K562 (cell line): ENCODE results near the gene IRF2BP2.

Source experiments
- GATA2 ChIP-seq: sonication (generic); formaldehyde crosslinking; IDR thresholded peaks from 2 replicates; pipeline ENCODE4 v1.4.0; 2020; ENCODE audit warnings: mild to moderate bottlenecking, missing genetic modification reagents
- GTF2F1 ChIP-seq: IDR thresholded peaks from 2 replicates; pipeline ENCODE4 v1.6.1; 2011; ENCODE audit warnings: low read depth, low read length, improper control_type of control experiment
- KDM2B ChIP-seq: fragments of 250-450 bp; sonication (Bioruptor Pico); IDR thresholded peaks from 2 replicates; pipeline ENCODE4 v1.8.0; 2021; ENCODE audit warnings: mild to moderate bottlenecking, moderate library complexity
- KDM4B ChIP-seq, 2 experiments: fragments of 450-650 bp in 1 of 2; sonication (generic) in 1 of 2; IDR thresholded peaks; 2 replicates each; pipeline ENCODE4 v1.6.1; 2016 to 2017; ENCODE audit warnings: borderline replicate concordance in 2 of 2, antibody characterized with exemption in 1 of 2, low read depth in 1 of 2, mild to moderate bottlenecking in 1 of 2
- PHF21A ChIP-seq: fragments of 450-650 bp; IDR thresholded peaks from 2 replicates; pipeline ENCODE4 v1.6.1; 2017; ENCODE audit warnings: low read depth, borderline replicate concordance
- RBBP5 ChIP-seq: fragments of 200-600 bp; sonication (generic); IDR thresholded peaks from 2 replicates; pipeline ENCODE4 v1.6.1; 2012; ENCODE audit warnings: borderline replicate concordance, mild to moderate bottlenecking, low read length, control low read depth, inconsistent platforms; ENCODE audit not compliant: insufficient read depth, poor library complexity, severe bottlenecking

- TF ChIP-seq KDM2B (CRISPR knock-in tag) (no peak), GATA2 (CRISPR knock-in tag) (no peak), KDM4B (IDR thresholded peaks at IDR 0.05; ENCODE audit: borderline replicate concordance in 2 of 2, low read depth in 1 of 2) (no peak), RBBP5 (no peak), GTF2F1 (no peak), PHF21A (no peak)
Measured at GRCh38 chr1:234647758-234648157, 37.8 kb upstream of the IRF2BP2 start.
